Nephron (organoid): ENCODE results near the gene ERO1B.

Experiments
- H3K27ac Mint-ChIP-seq, 3 experiments: 2 replicates each; pipeline ENCODE4 v1.8.0; 2020; ENCODE audit warnings: mixed read lengths in 3 of 3, mild to moderate bottlenecking in 2 of 3, moderate library complexity in 1 of 3
- H3K27me3 Mint-ChIP-seq: 2 replicates; pipeline ENCODE4 v1.8.0; 2021; ENCODE audit warnings: low read depth, mild to moderate bottlenecking, moderate library complexity, mixed read lengths
- H3K36me3 Mint-ChIP-seq: 2 replicates; pipeline ENCODE4 v1.8.0; 2020; ENCODE audit warnings: low read depth, mixed read lengths
- H3K4me1 Mint-ChIP-seq: 2 replicates; pipeline ENCODE4 v1.8.0; 2020; ENCODE audit warnings: mixed read lengths
- H3K4me3 Mint-ChIP-seq, 3 experiments: 2 replicates each; pipeline ENCODE4 v1.8.0; 2020; ENCODE audit warnings: mild to moderate bottlenecking in 3 of 3, mixed read lengths in 3 of 3, moderate library complexity in 2 of 3
- H3K9me3 Mint-ChIP-seq: 2 replicates; pipeline ENCODE4 v1.8.0; 2020; ENCODE audit warnings: mixed read lengths
- CTCF ChIP-seq, 3 experiments: fragments of 200-600 bp; sonication (generic); IDR thresholded peaks; one replicate each; pipeline ENCODE4 v1.5.0; 2021; ENCODE audit warnings: antibody characterized with exemption in 3 of 3; ENCODE audit not compliant: unreplicated experiment in 3 of 3

ERO1B gene

GRCh38 chr1:236207121-236207520 lies 74.6 kb downstream of the ERO1B start:
- no peak overlapping the region for H3K4me3 Mint-ChIP-seq
- no peaks in the 10 kb centered on the region for H3K27me3 Mint-ChIP-seq
- peaks cover 15% of the 10 kb centered on the region for H3K4me1 Mint-ChIP-seq
- H3K27ac Mint-ChIP-seq, result peak overlapping the region in 2 of 3 experiments; percentile 71 to 80
- H3K36me3 Mint-ChIP-seq, result peaks cover 43% of the 10 kb centered on the region
- no peak for TF ChIP-seq CTCF (IDR thresholded peaks at IDR 0.05; ENCODE audit: unreplicated experiment in 3 of 3)
- peaks cover 24% of the 10 kb centered on the region for H3K9me3 Mint-ChIP-seq

- Mint-ChIP-seq H3K9me3 (peaks cover 30% of the 10 kb centered on the region), H3K4me1 (peaks cover 15% of the 10 kb centered on the region), H3K27ac (peak overlapping the region in 2 of 3 experiments; percentile 71 to 80), H3K27me3 (no peaks in the 10 kb centered on the region), H3K4me3 (no peak overlapping the region), H3K36me3 (peaks cover 47% of the 10 kb centered on the region)
- no peak for TF ChIP-seq CTCF (IDR thresholded peaks at IDR 0.05; ENCODE audit: unreplicated experiment in 3 of 3)
Measured at GRCh38 chr1:236206548-236206947, 75.2 kb downstream of the ERO1B start.

- Mint-ChIP-seq H3K4me3 (no peak overlapping the region), H3K36me3 (peaks cover 61% of the 10 kb centered on the region), H3K4me1 (peaks cover 15% of the 10 kb centered on the region), H3K27ac (no peak overlapping the region), H3K27me3 (no peaks in the 10 kb centered on the region), H3K9me3 (peaks cover 48% of the 10 kb centered on the region)
- TF ChIP-seq CTCF (IDR thresholded peaks at IDR 0.05; ENCODE audit: unreplicated experiment in 3 of 3), result no peak
Measured at GRCh38 chr1:236204656-236205055, 77.1 kb downstream of the ERO1B start.

GRCh38 chr1:236204039-236204438 lies 77.7 kb downstream of the ERO1B start:
- no peak for TF ChIP-seq CTCF (IDR thresholded peaks at IDR 0.05; ENCODE audit: unreplicated experiment in 3 of 3)
- H3K4me1 Mint-ChIP-seq, result peaks cover 15% of the 10 kb centered on the region
- no peak overlapping the region for H3K4me3 Mint-ChIP-seq
- H3K27ac Mint-ChIP-seq, result no peak overlapping the region
- no peaks in the 10 kb centered on the region for H3K27me3 Mint-ChIP-seq
- peaks cover 64% of the 10 kb centered on the region for H3K36me3 Mint-ChIP-seq
- H3K9me3 Mint-ChIP-seq, result peaks cover 54% of the 10 kb centered on the region

GRCh38 chr1:236201786-236202185 lies 80.0 kb downstream of the ERO1B start:
- peaks cover 75% of the 10 kb centered on the region for H3K9me3 Mint-ChIP-seq
- no peak overlapping the region for H3K4me3 Mint-ChIP-seq
- H3K4me1 Mint-ChIP-seq, result peaks cover 7% of the 10 kb centered on the region
- peaks cover 3% of the 10 kb centered on the region for H3K27me3 Mint-ChIP-seq
- TF ChIP-seq CTCF (IDR thresholded peaks at IDR 0.05; ENCODE audit: unreplicated experiment in 3 of 3), result no peak
- no peak overlapping the region for H3K27ac Mint-ChIP-seq
- peaks cover 81% of the 10 kb centered on the region for H3K36me3 Mint-ChIP-seq

GRCh38 chr1:236200925-236201324 lies 80.8 kb downstream of the ERO1B start:
- no peak overlapping the region for H3K27ac Mint-ChIP-seq
- peaks cover 3% of the 10 kb centered on the region for H3K27me3 Mint-ChIP-seq
- peaks cover 87% of the 10 kb centered on the region for H3K36me3 Mint-ChIP-seq
- H3K4me1 Mint-ChIP-seq, result no peaks in the 10 kb centered on the region
- no peak overlapping the region for H3K4me3 Mint-ChIP-seq
- peaks cover 79% of the 10 kb centered on the region for H3K9me3 Mint-ChIP-seq
- TF ChIP-seq CTCF (IDR thresholded peaks at IDR 0.05; ENCODE audit: unreplicated experiment in 3 of 3), result no peak
